GM18505 (cell line): ENCODE results near the gene CENPX.

ENCODE experiments used
- ATAC-seq: cut with Tn5 transposase; IDR thresholded peaks from one replicate; pipeline ENCODE4 v1.9.1; 2021; ENCODE audit not compliant: unreplicated experiment
- POLR2A ChIP-seq: IDR thresholded peaks from 4 replicates; pipeline ENCODE4 v1.6.1; 2011; ENCODE audit warnings: borderline replicate concordance; ENCODE audit not compliant: insufficient read depth, insufficient read length; ENCODE audit errors: extremely low read depth

Gene CENPX

DNA sequence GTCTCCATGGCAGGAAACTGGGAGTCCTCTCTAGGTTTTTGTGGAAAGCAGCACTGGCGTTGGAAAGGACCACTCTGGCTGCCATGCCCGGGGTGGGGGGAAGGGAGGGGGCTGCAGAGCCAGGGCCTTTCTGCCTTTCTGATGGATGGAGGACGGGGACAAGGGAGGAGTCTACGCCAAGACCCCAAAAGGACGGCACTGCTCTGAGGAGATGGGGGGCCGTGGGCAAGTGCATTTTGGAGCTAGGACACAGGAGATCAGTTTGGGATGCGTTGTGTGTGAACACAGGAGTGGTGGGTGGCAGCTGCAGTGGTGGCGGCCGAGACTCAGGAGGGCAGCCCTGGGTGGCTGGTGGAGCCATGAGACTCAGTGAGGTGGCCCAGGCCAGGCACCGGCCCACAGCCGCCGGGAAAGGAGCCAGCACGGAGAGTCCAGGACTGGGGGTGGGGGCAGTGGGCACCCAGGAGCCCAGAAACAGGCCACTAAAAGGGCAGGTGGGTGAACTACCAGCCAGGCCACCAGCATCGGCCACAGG, 2.0 kb downstream of the CENPX start:
- no peak for ATAC-seq

DNA sequence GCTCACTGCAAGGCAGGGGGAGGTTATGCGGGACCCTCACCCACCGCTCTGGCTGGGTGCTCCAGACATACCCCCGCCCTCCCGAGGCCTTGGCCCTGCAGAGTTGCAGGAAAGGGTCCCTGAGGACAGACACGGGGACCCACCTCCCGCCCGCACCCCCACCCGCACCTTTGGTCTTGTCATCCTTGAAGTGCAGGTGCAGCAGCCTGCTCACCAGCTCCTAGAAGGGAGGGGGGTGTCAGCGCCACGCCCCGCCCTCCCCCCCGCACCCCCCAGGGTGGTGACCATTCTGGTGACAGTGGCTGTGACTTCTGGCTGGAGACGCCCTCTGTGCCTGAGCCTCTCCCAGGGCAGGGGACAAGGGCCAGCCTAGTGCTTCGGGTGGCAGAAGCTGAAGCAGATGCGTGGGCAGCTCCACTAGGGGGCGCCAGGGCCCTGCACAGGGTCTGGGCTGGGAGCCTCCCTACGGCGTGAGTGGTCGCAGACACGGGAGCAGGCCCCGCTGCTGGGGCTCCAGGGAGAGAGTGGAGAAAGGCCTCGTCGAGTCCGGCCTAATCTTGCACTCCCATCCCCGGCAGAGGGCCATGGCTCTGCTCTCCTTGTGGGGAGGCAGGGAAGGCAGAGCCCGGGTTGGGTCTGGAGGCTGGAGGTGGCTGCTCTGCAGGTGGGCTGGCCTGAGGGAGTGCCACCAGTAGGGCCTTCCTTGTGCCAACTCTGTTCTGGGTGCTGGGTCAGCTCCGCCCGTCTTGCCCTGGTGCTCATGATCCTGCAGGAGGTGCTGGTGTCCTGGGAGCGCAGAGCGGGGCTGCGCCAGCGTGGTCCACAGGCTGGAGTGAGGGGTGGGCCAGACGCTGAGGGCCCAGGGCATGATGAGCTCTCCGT, 2.7 kb downstream of the CENPX start:
- no peak for TF ChIP-seq POLR2A
- ATAC-seq = no peak

More for the DNA sequence above, 2.0 kb downstream of the CENPX start:
- no peak for TF ChIP-seq POLR2A

DNA sequence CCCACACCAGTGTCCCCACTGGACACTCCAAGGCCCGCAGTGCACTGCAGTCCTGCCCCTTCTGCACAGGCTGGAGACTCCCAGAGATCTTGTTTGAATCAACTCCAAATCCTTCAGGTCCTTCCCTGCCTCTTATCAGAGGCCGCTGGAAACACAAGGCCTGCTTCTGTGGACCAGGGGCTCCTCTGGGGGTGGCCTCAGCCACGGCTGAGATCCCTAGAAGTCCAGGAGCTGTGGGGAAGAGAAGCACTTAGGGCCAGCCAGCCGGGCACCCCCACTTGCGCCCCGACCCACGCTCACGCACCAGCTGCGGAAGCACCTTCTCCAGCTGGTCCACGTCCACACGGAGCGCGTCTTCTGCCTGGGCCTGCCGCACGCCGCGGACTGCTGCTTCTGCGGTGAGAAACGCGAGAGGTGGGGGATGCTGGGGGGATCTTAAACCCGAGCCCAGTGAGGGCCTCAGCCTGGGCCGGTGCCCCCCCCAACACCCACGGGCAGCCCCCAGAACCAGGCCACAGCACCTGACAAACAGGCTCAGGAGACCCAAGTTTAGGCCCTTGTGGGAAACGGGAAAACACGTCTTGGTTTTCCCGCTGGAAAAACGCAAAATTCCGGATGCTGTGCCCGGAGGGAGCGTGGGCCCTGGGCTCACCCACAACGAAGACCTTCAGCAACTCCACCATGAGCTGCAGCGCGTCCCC, 3.5 kb downstream of the CENPX start:
- ATAC-seq = no peak
- no peak for TF ChIP-seq POLR2A

DNA sequence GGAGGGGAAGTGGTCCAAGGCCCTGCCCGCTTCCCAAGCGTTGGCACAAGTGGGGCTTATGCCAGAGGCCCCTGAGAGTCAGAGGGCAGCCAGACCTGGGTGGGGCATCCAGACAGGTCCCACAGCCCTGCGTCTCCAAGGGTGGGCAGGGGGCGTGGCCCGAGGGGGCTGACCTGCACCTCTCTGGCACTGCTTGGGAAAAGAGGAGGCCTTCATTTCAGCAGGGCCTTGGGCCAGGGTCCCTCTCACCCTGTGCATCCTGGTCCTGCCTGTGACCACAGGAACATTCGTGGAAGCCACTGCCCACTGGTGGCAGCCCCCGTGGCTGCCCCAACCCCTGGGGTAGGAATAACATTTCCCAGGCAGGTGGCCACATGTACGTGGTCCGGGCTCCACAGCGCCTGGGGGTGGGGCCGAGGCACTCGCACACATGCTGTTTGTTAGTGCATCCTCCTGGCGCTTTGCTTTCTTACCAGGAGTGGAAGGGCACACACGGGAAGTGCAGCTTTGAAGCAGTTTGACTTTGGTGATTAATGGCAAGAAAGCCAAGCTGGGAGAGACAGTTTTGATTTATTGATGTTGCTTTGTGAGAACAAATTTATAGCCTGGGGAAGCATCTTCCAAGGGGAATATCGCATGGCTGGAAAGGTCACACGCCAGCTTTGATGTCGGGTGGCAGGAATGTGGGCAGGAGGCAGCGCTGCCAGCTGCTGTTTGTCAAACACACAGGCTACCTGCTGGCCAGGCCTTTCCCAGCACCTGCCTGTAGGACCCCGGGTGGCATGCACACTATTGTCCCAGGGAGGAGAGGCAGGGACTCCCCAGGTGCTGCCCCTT, 4.3 kb downstream of the CENPX start:
- ATAC-seq = no peak
- TF ChIP-seq POLR2A = no peak

DNA sequence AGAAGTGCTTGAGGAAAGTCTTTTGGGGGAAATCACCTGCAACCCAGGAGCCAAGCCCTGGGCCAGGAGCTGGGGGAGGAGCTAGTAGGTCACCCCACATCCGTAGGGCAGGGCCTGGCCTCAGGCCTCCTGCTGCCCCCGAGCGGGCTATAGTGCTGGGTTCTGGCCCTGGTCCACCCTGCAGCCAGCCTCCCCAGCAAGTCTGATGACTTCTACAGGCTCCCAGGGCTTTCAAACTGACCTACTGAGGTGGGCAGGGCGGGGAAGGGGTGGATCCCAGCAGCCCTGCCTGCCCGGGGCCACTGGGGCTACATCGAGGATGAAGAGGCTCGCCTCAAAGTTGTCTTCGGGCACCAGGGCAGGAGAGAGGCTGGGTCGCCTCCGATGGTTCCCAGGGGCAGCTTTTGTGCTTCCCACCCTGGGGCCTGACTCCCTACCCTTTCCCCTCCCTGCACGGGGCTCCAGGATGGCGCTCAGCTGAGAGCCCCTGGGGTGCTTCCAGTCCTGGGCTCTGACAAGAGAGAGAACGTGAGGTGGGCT, 5.0 kb downstream of the CENPX start:
- TF ChIP-seq POLR2A = no peak
- ATAC-seq = no peak

DNA sequence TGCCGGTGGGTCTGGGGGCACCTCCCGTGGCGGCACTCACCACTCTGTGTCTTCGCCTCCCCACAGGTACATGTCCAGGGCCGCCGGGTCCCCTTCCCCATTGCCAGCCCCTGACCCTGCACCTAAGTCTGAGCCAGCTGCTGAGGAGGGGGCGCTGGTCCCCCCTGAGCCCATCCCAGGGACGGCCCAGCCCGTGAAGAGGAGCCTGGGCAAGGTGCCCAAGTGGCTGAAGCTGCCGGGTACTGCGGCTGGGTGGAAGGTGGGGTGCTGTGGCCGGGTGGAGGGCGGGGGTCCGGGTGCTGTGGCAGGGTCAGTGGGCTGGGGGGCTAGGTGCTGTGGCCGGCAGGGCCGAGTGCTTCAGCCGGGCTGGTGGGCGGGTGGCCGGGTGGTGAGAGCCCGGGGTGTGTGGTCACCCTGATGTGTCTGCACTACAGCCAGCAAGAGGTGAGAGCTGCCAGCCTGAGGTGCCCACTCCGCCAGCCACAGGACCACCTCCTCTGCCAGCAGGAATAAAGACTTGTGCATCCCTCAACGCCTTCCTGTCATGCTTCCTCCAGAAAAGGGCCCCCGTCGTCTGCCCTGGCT, 5.7 kb downstream of the CENPX start:
- no peak for TF ChIP-seq POLR2A

DNA sequence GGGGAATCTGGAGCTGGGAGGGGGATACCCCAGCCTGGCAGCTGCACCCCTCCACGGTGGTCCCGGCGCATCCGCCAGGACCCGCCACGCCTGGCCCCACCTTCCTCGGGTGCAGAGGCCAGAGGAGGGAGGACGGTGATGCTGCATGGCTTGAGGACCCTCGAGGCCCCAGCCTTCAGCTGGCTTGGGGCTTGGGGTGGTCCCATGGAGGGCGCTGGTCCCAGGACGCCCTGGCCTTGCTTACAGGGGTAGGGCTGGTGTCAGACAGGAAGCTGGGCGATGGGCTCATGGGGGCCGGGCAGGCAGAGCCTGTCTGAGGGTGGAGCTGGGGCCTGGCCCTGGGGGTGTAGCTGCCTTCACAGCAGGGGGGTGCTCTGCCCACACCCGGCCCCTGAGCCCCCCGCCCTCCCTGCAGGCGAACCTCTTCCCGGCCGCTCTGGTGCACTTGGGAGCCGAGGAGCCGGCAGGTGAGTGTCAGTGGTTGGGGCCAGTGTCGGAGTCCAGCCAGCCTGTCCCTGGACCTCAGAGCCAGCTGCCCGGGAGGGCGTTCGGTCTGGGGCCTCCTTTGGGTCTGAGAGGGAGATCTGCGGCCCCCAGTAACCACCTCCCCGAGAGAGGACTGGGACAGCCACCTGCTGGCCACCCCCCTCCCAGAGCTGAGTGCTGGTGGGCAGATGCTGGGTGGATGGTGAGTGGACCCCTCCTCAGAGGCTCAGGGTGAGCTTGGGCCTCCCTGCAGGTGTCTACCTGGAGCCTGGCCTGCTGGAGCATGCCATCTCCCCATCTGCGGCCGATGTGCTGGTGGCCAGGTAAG, 6.4 kb downstream of the CENPX start:
- no peak for TF ChIP-seq POLR2A

More for the DNA sequence above, 5.7 kb downstream of the CENPX start:
- no peak for ATAC-seq

DNA sequence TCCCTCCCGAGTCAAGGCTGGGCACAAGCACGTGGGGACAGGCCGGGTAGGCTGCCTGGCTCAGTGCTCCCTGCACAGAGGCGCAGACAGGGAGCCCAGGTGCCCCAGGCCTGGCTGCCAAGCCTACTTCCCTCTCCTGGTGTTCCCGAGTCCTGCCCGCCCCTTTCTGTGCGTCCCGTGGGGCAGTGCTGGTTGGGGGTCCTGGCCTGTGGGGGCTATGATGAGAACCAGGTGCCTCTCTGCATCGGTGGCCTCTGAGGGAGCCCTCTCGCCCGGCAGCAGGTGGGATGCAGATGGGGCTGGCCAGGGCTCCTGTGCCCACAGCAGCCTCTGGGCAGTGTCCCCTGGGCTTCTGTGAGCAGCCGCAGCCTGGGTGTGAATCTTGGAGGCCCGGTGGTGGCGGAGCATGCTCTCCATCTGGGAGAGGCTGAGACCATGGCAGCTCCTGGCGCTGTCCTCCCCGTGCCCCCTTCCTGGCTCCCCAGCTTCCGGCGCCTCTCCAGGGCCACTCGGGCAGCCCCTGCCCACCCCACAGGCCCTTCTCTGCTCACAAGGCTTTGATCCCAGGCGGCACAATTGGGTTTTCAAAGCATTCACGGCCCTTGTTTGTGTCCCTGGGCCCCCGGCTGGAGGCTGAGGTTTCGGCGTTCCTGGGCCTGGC, 7.2 kb downstream of the CENPX start:
- ATAC-seq = no peak
- TF ChIP-seq POLR2A = no peak

More for the DNA sequence above, 6.4 kb downstream of the CENPX start:
- no peak for ATAC-seq

DNA sequence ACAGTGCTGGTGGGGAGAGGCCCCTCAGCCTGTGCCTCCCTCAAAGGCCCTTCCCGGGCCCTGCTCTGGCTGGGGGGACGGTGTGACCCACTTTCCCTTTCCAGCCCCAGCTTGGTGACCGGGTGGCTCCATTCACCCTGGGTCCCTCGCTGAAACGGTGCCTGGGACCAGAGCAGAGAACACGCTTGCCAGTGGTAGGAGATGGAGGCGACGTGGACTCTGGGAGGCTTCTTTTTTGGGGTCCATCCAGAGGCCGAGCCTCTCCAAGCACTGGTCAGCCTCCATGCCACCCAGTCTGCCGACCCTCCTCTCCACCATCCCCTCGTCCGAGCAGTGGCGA, 7.7 kb downstream of the CENPX start:
- ATAC-seq = no peak
- TF ChIP-seq POLR2A = no peak

DNA sequence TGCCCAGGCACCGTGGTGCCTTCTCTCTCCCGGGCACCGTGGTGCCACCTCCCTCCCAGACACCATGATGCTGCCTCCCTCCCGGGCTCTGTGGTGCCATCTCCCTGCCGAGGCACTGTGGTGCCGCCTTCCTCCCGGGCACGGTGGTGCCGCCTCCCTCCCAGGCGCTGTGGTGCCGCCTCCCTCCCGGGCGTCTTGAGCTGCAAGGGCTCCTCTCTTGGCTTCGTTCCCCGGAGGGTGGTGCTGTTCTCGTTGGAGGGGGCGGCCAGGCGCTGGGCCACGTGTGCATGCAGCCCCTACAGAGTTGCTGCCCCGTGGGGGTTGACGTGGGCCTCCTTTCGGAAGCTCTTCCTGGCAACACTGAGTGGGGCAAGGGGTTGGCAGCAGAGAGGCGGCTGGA, 8.2 kb downstream of the CENPX start:
- ATAC-seq = no peak
- no peak for TF ChIP-seq POLR2A

DNA sequence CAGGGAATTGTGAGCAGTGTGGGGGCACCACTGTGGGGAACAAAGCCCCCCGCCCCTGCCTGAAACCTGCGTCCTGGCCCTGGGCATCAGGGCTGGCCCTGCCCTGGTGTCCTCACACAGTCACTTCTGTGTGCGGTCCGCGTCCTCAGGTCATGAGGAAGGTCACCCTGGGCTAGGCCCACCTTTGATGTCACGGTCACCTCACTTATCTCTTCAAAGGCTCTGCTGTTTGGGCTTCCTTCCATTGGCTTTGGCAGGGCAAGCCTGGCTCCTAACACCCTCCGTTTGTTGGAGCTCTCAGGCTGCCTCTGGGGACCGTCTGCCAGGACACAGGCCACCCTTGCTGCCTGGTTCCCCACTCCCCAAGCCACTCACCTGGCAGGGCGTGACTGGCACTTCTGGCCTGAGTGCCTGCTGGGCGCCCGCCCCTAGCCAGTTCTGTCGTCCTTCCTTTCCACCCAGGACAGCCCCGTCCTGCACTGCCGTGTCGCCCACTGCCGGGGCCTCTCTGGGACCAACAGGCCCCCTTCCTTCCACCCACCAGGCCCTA, 8.8 kb downstream of the CENPX start:
- TF ChIP-seq POLR2A = no peak
- no peak for ATAC-seq

DNA sequence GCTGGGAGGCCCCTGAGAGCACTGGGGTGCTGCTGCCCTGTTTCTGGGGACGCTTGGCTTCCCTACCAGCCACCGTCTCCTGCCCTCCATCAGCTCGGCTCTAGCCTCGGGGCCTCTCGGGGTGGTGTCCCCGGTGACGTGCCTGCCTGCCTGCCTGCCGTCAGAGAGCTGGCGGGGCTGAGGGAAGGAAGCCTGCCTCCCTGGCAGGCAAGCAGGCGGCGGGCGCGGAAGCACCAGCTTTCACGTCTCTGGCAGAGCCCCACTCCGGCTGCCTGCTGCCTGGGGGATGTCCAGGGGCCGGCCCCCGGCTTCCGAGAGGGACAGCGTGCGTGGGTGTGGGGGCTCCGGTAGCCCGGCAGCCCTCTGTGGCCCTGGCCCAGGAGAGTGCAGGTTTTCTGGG, 9.3 kb downstream of the CENPX start:
- no peak for TF ChIP-seq POLR2A
- ATAC-seq = no peak
